ENCODE data around the gene TMEM120B. TPM values are rescaled to one million over a fixed set of nuclear protein-coding genes. Genes with fewer than 3 reads are reported as not detected.

TMEM120B gene
- total and polyA plus RNA-seq, 2 of the 4 experiments (the other 2 are of a cell fraction): 10.6 to 18.4 TPM

DNA sequence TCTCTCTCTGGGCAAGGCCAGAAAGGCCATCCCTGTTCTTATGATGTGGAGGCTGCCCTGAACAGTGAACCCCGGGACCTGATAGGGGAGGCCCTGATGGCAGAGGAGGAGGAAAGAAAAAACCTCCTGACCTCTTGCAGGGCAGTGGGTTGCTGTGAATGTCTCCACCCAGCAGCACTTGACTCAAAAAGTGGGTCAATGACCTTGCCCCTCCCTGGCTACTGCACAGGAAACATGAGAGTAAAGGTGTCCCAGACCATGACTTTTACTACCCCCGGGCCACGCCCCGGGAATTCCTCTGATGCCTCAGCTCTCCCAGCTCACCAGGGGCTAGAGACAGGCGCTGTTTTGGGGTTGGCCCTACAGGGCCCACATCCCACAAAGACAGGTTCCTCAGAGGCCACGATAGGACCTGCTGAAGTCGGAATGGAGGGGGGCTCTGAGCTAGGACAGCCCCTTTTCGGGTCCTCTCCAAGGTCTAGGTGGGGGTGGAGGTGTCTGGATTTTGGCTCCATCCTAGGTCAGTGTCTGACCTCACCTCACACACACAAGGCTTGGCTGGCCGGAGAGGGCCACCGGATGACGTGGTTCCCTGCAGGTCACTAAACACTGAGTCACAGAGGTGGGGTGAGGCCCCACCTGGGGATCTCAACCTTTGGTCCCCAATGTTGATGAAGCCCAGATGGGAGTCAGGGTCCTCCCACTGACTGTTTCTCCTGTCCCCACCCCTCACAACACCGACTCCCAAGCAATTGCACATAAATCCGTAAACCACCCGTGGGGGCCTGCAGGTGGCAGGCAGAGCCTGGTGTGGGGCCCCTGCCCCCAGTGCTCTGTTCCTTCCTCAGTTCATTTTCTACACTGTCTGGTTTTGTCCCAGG is 79.4 kb downstream of the TMEM120B start:
- Histone ChIP-seq H2AK9ac (replicated peaks; ENCODE audit: low read depth, low read length, poor library complexity) (peak overlapping the region; percentile 11), H2BK120ac (ENCODE audit: low read depth, low read length) (no peak overlapping the region), H3K27ac (ENCODE audit: insufficient read depth, low read length) (no peak overlapping the region), H3K9ac (ENCODE audit: low read depth, low read length) (no peak overlapping the region), H4K8ac (ENCODE audit: low read depth in 2 of 2, low read length in 2 of 2) (no peak overlapping the region), H2BK20ac (ENCODE audit: low read depth, low read length) (no peak overlapping the region), H3K79me1 (ENCODE audit: low read depth in 1 of 2, low read length in 2 of 2) (peaks cover 0 to 24% of the 10 kb centered on the region in 2 experiments; a peak in 2 of 4 replicates), H4K91ac (ENCODE audit: insufficient read depth, low read depth, low read length) (no peak overlapping the region), H3K4me1 (ENCODE audit: control insufficient read depth, insufficient read depth, low read length) (peaks cover 7% of the 10 kb centered on the region), H4K5ac (ENCODE audit: low read depth, low read length) (no peak overlapping the region), H3K56ac (ENCODE audit: extremely low read depth, insufficient read depth, low read length) (no peak overlapping the region), H3K4me3 (ENCODE audit: insufficient read depth, low read depth, low read length) (no peak overlapping the region), H3K36me3 (ENCODE audit: control insufficient read depth, insufficient read depth, low read length) (peaks cover 7% of the 10 kb centered on the region; the same call in 1 of the 2 replicates), H3K4ac (ENCODE audit: low read depth, low read length) (no peak overlapping the region), H3K27me3 (ENCODE audit: control insufficient read depth, insufficient read depth, low read length) (no peaks in the 10 kb centered on the region), H2AK5ac (ENCODE audit: low read depth, low read length) (no peak overlapping the region), H3K9me1 (ENCODE audit: insufficient read depth, low read length) (peaks cover 6% of the 10 kb centered on the region; the same call in 1 of the 2 replicates), H2BK5ac (ENCODE audit: low read depth, low read length, poor library complexity, severe bottlenecking) (no peak overlapping the region), H3K14ac (replicated peaks; ENCODE audit: low read depth, low read length) (no peak overlapping the region), H2AFZ (replicated peaks; ENCODE audit: low read length, poor library complexity) (peak overlapping the region; percentile 36), H3K9me3 (ENCODE audit: control insufficient read depth, insufficient read depth, low read length) (no peaks in the 10 kb centered on the region), H3K18ac (ENCODE audit: low read depth, low read length) (no peak overlapping the region), H4K20me1 (ENCODE audit: insufficient read depth, low read length) (peaks cover 8% of the 10 kb centered on the region; the same call in 1 of the 2 replicates), H3K23ac (ENCODE audit: low read depth, low read length) (no peak overlapping the region), H3K4me2 (ENCODE audit: low read depth, low read length) (no peak overlapping the region), H2BK15ac (ENCODE audit: low read depth, low read length) (no peak overlapping the region)
- 71% methylated on average over 3 of the region's 14 CpGs; no CpG with 5 or more reads in 1 of the 2 experiments for WGBS, 2 experiments (ENCODE audit: extremely low coverage in 2 of 2, insufficient read length in 1 of 2)
- DNase-seq: no peak
- ChIA-PET POLR2A (ENCODE audit: unreplicated experiment) (no interaction called here), CTCF (no interaction called here)
- ATAC-seq (ENCODE audit: low read depth): no peak
- in situ Hi-C loops (cut with MboI; ENCODE audit: low sequenced_read_pairs): no loop called here
- no TSS peak for BruUV-seq (replicated peaks)
- TF ChIP-seq, protein P1, sequence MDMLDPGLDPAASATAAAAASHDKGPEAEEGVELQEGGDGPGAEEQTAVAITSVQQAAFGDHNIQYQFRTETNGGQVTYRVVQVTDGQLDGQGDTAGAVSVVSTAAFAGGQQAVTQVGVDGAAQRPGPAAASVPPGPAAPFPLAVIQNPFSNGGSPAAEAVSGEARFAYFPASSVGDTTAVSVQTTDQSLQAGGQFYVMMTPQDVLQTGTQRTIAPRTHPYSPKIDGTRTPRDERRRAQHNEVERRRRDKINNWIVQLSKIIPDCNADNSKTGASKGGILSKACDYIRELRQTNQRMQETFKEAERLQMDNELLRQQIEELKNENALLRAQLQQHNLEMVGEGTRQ (IDR thresholded peaks at IDR 0.05; ENCODE audit: low read depth, low read length): no peak
- TF ChIP-seq FOS (IDR thresholded peaks at IDR 0.05; ENCODE audit: low read depth, low read length): no peak
- no peak for TF ChIP-seq SMC3 (IDR thresholded peaks at IDR 0.05; ENCODE audit: low read depth, low read length)
- intact Hi-C loops (cut with micrococcal nuclease): loop anchor here (5.0 to 10.0 kb wide), 2 partner anchors 80 to 237 kb away; partner anchors contain the start of gene TMEM120B
- dilution Hi-C loops (cut with HindIII; ENCODE audit: low sequenced_read_pairs, unreplicated experiment): no loop called here

Measured in IMR-90 (cell line).